PC-3 (cell line): ENCODE measurements around the gene AGAP1. TPM values are rescaled to one million over a fixed set of nuclear protein-coding genes. Genes with fewer than 3 reads are reported as not detected.
A peak's percentile ranks its signal among the peaks of the same experiment; 100 is the strongest.

Experiments
- ATAC-seq: fragments of 200-7000 bp; cut with Tn5 transposase; 2 replicates; pipeline ENCODE4 v1.9.1; 2020; ENCODE audit warnings: mild to moderate bottlenecking, moderate library complexity
- BruUV-seq: library from RNA; stranded (reverse); fragments of 400-500 nt; replicated peaks from 2 replicates; lab custom pipeline; 2021; lab: Mats Ljungman, UMichigan
- CTCF ChIA-PET: fragments of 300-600 bp; sonication (Branson Sonifier 250); formaldehyde crosslinking; loops from one replicate; lab custom pipeline; 2022; ENCODE audit warnings: antibody characterized with exemption; lab: Charles Lee
- POLR2A ChIA-PET: fragments of 300-600 bp; sonication (Branson Sonifier 250); formaldehyde crosslinking; loops from one replicate; lab custom pipeline; 2022; ENCODE audit warnings: antibody characterized with exemption; ENCODE audit not compliant: unreplicated experiment; lab: Charles Lee
- DNase-seq: peaks from one replicate; pipeline ENCODE4 v3.0.0-alpha.2; 2015
- H2AFZ ChIP-seq: fragments of 300-600 bp; sonication (generic); 2 replicates; pipeline ENCODE4 v1.6.0; 2016; ENCODE audit warnings: antibody characterized with exemption, low read length
- H3F3A ChIP-seq: fragments of 300-600 bp; sonication (generic); one replicate; pipeline ENCODE4 v1.6.0; 2017; ENCODE audit warnings: antibody characterized with exemption, low read length, control low read depth, mild to moderate bottlenecking; ENCODE audit not compliant: unreplicated experiment
- H3K27ac ChIP-seq: fragments of 300-600 bp; sonication (generic); 2 replicates; pipeline ENCODE4 v1.5.1; 2016; ENCODE audit warnings: mild to moderate bottlenecking, low read length
- H3K27me3 ChIP-seq: fragments of 300-600 bp; sonication (generic); 2 replicates; pipeline ENCODE4 v1.6.1; 2016; ENCODE audit warnings: low read length, mixed read lengths
- H3K36me3 ChIP-seq: fragments of 300-600 bp; sonication (generic); 2 replicates; pipeline ENCODE4 v1.6.1; 2016; ENCODE audit warnings: low read depth, mixed run types, low read length, mixed read lengths
- H3K4me1 ChIP-seq: fragments of 300-600 bp; sonication (generic); 2 replicates; pipeline ENCODE4 v1.5.1; 2016; ENCODE audit warnings: low read length; ENCODE audit not compliant: insufficient read depth
- H3K4me2 ChIP-seq: fragments of 300-600 bp; sonication (generic); 2 replicates; pipeline ENCODE4 v1.6.0; 2016; ENCODE audit warnings: low read length
- H3K4me3 ChIP-seq: fragments of 300-600 bp; sonication (generic); 2 replicates; pipeline ENCODE4 v1.5.1; 2016; ENCODE audit warnings: mild to moderate bottlenecking, low read length, mixed read lengths
- H3K79me2 ChIP-seq: fragments of 300-600 bp; sonication (generic); 2 replicates; pipeline ENCODE4 v1.6.1; 2017; ENCODE audit warnings: low read length, mixed read lengths
- H3K9ac ChIP-seq: fragments of 300-600 bp; sonication (generic); 2 replicates; pipeline ENCODE4 v1.6.0; 2016; ENCODE audit warnings: mild to moderate bottlenecking, low read length
- H3K9me2 ChIP-seq: fragments of 300-600 bp; sonication (generic); replicated peaks from 2 replicates; pipeline ENCODE4 v1.6.1; 2016; ENCODE audit warnings: mixed run types, low read length, mixed read lengths
- H3K9me3 ChIP-seq: fragments of 300-600 bp; sonication (generic); 2 replicates; pipeline ENCODE4 v1.6.1; 2016; ENCODE audit warnings: low read length, mixed read lengths
- H4K20me1 ChIP-seq: fragments of 300-600 bp; sonication (generic); 2 replicates; pipeline ENCODE4 v1.6.1; 2016; ENCODE audit warnings: low read length, mixed read lengths
- CTCF ChIP-seq: fragments of 300-600 bp; sonication (generic); conservative IDR thresholded peaks from 2 replicates; pipeline ENCODE4 v1.5.1; 2017; ENCODE audit warnings: antibody characterized with exemption, low read depth, mild to moderate bottlenecking, low read length
- EZH2 ChIP-seq: fragments of 300-600 bp; sonication (generic); IDR thresholded peaks from one replicate; pipeline ENCODE4 v1.6.1; 2017; ENCODE audit warnings: antibody characterized with exemption, mild to moderate bottlenecking, low read length; ENCODE audit not compliant: unreplicated experiment
- EZH2phosphoT487 ChIP-seq: fragments of 300-600 bp; sonication (generic); IDR thresholded peaks from 2 replicates; pipeline ENCODE4 v1.6.1; 2018; ENCODE audit warnings: mild to moderate bottlenecking, antibody characterized with exemption, low read length, borderline replicate concordance
- intact Hi-C: fragments of 100-400 bp; cut with micrococcal nuclease; formaldehyde crosslinking; loops from 2 replicates; pipeline ENCODE4 v1.9.0; 2023
- total RNA-seq: library from RNA; depleted of rRNA; stranded (reverse); fragments of >200 nt; gene quantifications from 2 replicates; pipeline ENCODE4 v1.2.3, GENCODE V29; 2014

Gene AGAP1
- total RNA-seq, 1 experiment from 2014 or later, result 31.0 TPM

- Histone ChIP-seq H4K20me1 (no peaks in the 10 kb centered on the region), H3K27me3 (no peaks in the 10 kb centered on the region), H3K79me2 (peaks cover 4% of the 10 kb centered on the region), H3K36me3 (no peaks in the 10 kb centered on the region), H3K9me2 (no peaks in the 10 kb centered on the region), H3K9ac (no peak overlapping the region), H3K27ac (no peak overlapping the region), H3K9me3 (no peaks in the 10 kb centered on the region), H3K4me3 (no peak overlapping the region), H3K4me2 (no peak overlapping the region), H3F3A (no peaks in the 10 kb centered on the region), H2AFZ (no peak overlapping the region), H3K4me1 (peaks cover 9% of the 10 kb centered on the region; the same call in 1 of the 2 replicates)
- no TSS peak for BruUV-seq
- ChIA-PET CTCF (no interaction called here), POLR2A (no interaction called here)
- intact Hi-C loops, result loop anchor here (10.0 kb wide), 1 partner anchor 255 kb away; no protein-coding TSS in a partner anchor
- TF ChIP-seq CTCF, result no peak
- TF ChIP-seq EZH2, result no peak
- TF ChIP-seq EZH2phosphoT487, result no peak
- DNase-seq, result no peak
- no peak for ATAC-seq
Measured at GRCh38 chr2:235489897-235490296, 3.9 kb upstream of the AGAP1 start.

DNA sequence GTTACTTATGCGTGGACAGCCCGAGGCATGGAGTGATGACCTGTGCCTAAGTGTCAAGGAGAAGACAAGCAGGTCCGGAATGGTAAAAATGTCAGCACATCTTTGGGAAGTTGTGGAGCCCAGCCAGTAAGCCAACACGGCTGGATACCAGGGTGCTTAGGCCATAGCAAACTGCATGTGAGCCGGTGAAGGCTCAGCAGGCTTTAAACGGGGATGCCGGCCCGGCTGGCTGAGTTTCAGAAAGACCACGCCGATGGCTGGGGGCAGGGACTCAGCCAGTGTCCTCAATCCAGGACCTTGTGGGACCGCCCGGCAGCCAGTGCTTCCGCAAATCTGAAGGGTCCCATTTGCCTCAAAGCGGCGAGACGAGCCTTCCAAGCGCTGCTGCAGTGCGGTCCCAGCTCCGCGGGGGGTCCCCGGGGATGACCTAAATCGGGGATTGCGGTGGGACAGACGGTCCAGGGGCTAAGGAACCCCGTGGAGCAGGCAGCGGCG lies 946 bp upstream of the AGAP1 start:
- H3K4me1 ChIP-seq, result peaks cover 20% of the 10 kb centered on the region
- no TSS peak for BruUV-seq
- ATAC-seq, result no peak
- ChIA-PET POLR2A (no interaction called here), CTCF (no interaction called here)
- H3K9ac ChIP-seq, result no peak overlapping the region; the same call in 1 of the 2 replicates
- no peaks in the 10 kb centered on the region for H3F3A ChIP-seq
- no peak for DNase-seq
- TF ChIP-seq EZH2, result no peak
- TF ChIP-seq EZH2phosphoT487, result no peak
- TF ChIP-seq CTCF, result no peak
- H3K27me3 ChIP-seq, result no peaks in the 10 kb centered on the region
- H4K20me1 ChIP-seq, result peaks cover 22% of the 10 kb centered on the region
- H3K9me2 ChIP-seq, result no peaks in the 10 kb centered on the region
- H3K4me3 ChIP-seq, result peak overlapping the region; percentile 67; the same call in 1 of the 2 replicates
- no peak overlapping the region for H3K27ac ChIP-seq
- H3K36me3 ChIP-seq, result no peaks in the 10 kb centered on the region
- no peaks in the 10 kb centered on the region for H3K9me3 ChIP-seq
- H3K79me2 ChIP-seq, result peaks cover 34% of the 10 kb centered on the region
- intact Hi-C loops, result loop anchor here (10.0 kb wide), 1 partner anchor 252 kb away; no protein-coding TSS in a partner anchor
- H3K4me2 ChIP-seq, result peak overlapping the region; percentile 86
- peak overlapping the region; percentile 95 for H2AFZ ChIP-seq

DNA sequence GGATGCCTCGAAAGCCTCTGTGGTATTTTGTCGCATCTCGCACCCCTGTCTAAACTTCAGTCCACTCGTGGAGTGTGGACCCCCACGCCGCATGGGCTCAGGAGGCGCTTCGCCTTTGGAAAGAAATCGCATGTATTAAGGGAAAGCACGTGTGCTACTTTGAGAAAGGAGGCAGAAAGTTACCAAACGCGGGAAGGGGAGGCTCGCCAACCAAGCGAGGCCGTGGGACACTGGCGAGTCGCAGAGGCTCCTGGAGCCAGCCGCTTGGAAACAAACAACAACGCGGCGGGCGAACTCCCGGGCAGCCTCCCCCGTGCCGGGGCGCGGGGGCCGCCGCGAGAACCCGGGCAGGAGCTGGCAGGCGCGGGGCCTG lies 455 bp upstream of the AGAP1 start:
- no peaks in the 10 kb centered on the region for H3K9me3 ChIP-seq
- no peaks in the 10 kb centered on the region for H3F3A ChIP-seq
- H3K79me2 ChIP-seq, result peaks cover 39% of the 10 kb centered on the region
- no peaks in the 10 kb centered on the region for H3K27me3 ChIP-seq
- peak overlapping the region; percentile 86 for H3K4me2 ChIP-seq
- peak overlapping the region; percentile 67; the same call in 1 of the 2 replicates for H3K4me3 ChIP-seq
- ATAC-seq (peak; percentile 8), DNase-seq (no peak)
- POLR2A ChIA-PET, result no interaction called here
- H3K4me1 ChIP-seq, result peaks cover 20% of the 10 kb centered on the region
- peak overlapping the region; percentile 62; the same call in 1 of the 2 replicates for H3K9ac ChIP-seq
- intact Hi-C loops, result loop anchor here (10.0 kb wide), 1 partner anchor 251 kb away; no protein-coding TSS in a partner anchor
- peak overlapping the region; percentile 95 for H2AFZ ChIP-seq
- no peaks in the 10 kb centered on the region for H3K9me2 ChIP-seq
- CTCF ChIA-PET, result interaction anchor here (0.5 kb wide), 1 partner anchor 945 kb away, joined by 4 read pairs; no protein-coding TSS in a partner anchor
- peaks cover 27% of the 10 kb centered on the region for H4K20me1 ChIP-seq
- no peaks in the 10 kb centered on the region for H3K36me3 ChIP-seq
- H3K27ac ChIP-seq, result no peak overlapping the region
- no TSS peak for BruUV-seq
- TF ChIP-seq EZH2 (no peak), CTCF (no peak), EZH2phosphoT487 (no peak)
